ENCODE data around the gene MRC2. TPM values are rescaled to one million over a fixed set of nuclear protein-coding genes. Genes with fewer than 3 reads are reported as not detected.

The MRC2 gene
- polyA plus RNA-seq, 3 donors = 0.04 TPM; not detected in 2

DNA sequence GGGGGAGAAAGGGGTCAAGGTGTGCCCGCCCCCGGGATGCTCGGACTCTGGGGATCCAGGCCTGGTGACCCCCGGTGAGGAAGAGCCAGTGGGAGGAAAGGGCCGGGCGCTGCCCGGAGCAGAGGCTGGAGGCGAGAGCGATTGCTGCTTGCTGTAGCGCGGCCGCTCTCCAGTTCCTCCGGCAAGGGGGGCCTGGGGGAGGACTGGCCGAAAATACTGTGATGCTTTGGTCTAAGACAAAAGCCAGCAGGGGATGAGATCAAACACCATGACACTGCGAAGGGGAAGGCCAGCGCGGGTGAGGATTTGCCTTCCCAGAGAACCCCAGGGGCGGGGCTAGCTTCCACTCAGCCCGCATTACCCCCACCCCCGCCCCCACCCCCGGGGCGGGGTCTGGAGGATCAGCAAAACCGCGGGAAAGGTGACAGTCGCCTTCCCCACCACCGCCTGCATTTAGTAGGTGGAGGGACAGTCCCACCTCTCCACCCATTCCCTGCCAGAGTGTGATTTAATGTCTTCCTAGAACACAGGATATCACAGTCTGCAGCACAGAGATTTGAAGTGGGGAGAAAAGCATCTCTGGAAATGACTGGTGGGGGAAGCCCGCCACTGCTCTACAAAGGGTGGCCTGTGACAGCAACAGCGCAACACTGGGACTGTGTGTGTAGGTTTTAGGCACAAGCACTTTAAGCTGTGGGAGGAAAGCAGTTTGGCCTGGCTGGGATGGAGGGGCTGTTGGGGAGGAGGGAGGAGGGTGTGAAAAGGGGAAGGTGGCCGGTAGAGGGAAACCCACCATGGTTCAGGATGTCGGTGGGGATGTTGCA lies 25.7 kb downstream of the MRC2 start:
- H3K36me3 ChIP-seq (replicated peaks in 1 of 2; ENCODE audit: control insufficient read depth in 1 of 2, insufficient read depth in 2 of 2, low read length in 2 of 2) = no peaks in the 10 kb centered on the region
- Mint-ChIP-seq H3K9me3 (peaks cover 0 to 4% (median 0%) of the 10 kb centered on the region in 7 donors), H3K4me1 (peaks cover 28% of the 10 kb centered on the region), H3K27ac (peak overlapping the region in 5 of 7 donors; percentile 50 to 79 (median 57)), H3K36me3 (no peaks in the 10 kb centered on the region), H3K4me3 (peak overlapping the region; percentile 82 to 94), H3K27me3 (ENCODE audit: low read depth in 3 of 3) (peaks cover 26 to 39% (median 29%) of the 10 kb centered on the region in 3 donors)
- TF ChIP-seq, protein P1, sequence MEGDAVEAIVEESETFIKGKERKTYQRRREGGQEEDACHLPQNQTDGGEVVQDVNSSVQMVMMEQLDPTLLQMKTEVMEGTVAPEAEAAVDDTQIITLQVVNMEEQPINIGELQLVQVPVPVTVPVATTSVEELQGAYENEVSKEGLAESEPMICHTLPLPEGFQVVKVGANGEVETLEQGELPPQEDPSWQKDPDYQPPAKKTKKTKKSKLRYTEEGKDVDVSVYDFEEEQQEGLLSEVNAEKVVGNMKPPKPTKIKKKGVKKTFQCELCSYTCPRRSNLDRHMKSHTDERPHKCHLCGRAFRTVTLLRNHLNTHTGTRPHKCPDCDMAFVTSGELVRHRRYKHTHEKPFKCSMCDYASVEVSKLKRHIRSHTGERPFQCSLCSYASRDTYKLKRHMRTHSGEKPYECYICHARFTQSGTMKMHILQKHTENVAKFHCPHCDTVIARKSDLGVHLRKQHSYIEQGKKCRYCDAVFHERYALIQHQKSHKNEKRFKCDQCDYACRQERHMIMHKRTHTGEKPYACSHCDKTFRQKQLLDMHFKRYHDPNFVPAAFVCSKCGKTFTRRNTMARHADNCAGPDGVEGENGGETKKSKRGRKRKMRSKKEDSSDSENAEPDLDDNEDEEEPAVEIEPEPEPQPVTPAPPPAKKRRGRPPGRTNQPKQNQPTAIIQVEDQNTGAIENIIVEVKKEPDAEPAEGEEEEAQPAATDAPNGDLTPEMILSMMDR (IDR thresholded peaks at IDR 0.05) = no peak
- peak overlapping the region; percentile 94 for H3K4me2 ChIP-seq (replicated peaks; ENCODE audit: extremely low read depth, low read length, poor library complexity, severe bottlenecking)
- H3K4me1 ChIP-seq (ENCODE audit: control insufficient read depth in 1 of 2, insufficient read depth in 2 of 2, low read length in 2 of 2) = peaks cover 26% of the 10 kb centered on the region in 2 donors
- H2AFZ ChIP-seq (ENCODE audit: insufficient read depth, low read depth, low read length, poor library complexity, severe bottlenecking) = peak overlapping the region; percentile 81
- peak overlapping the region; percentile 70 for H3K9ac ChIP-seq (ENCODE audit: insufficient read depth, low read length, poor library complexity, severe bottlenecking)
- no peak overlapping the region for H3K27ac ChIP-seq (ENCODE audit: low read depth in 1 of 2, low read length in 2 of 2)
- H3K4me3 ChIP-seq (replicated peaks in 1 of 3; ENCODE audit: low read depth in 2 of 3, low read length in 3 of 3) = peak overlapping the region; percentile 49 to 78 (median 50)
- peaks cover 0 to 17% of the 10 kb centered on the region in 2 donors for H3K27me3 ChIP-seq (ENCODE audit: control insufficient read depth in 2 of 2, insufficient read depth in 2 of 2, low read length in 2 of 2)
- H3K79me2 ChIP-seq (ENCODE audit: insufficient read depth, low read length) = no peaks in the 10 kb centered on the region
- DNase-seq = peak; percentile 17 to 30 (median 28)
- intact Hi-C loops (cut with micrococcal nuclease) = no loop called here
- no peaks in the 10 kb centered on the region for H4K20me1 ChIP-seq (ENCODE audit: insufficient read depth, low read length)
- H3K9me3 ChIP-seq (replicated peaks in 1 of 2; ENCODE audit: control insufficient read depth in 1 of 2, insufficient read depth in 1 of 2, low read length in 2 of 2) = no peaks in the 10 kb centered on the region
- under 1% methylated on average over 17 of the region's 30 CpGs for WGBS (ENCODE audit: insufficient coverage)

DNA sequence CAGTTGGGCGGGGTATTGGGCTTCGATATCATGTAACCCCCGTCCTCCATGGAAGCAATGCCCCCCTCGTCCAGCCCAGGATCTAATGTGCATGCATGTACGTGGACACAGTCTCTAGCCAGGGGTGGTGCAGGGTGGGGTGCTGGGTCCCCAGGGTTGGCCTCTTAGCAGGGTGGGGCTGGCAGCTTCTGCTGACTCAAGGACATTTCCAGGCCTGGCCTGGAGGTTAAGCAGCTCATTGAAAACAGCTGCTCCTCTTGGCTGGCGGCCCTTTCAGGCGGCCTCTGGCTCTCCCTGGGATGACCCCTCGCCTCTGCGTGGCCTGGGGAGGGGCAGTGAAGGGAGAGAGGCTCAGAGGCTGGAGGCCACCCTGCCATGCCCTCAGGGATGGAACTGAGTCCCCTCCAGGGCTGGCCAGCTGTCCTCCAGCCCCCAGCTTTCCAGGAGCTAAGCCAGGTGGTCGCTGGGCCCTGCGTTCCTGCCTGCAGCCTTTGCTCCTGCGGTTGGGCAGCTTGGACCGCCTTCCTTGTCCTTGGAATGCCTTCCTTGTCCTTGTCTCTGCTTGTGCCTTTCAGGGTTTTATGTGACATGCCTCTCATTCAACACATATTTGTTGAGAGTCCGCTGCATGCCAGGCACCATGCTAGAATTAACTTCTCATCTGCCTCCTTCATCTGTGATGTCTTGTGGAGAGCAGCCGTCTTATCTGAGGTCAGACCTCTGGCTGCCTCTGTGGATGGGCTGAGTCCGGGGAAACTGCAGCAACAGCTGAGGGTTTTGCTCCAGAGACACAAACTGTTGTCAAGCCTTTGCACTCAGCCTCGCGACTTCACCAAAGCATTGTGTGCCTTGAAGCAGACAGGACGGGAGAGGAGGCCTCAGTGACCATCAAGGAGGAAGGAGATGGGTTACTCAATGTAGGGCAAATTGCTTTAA lies 26.6 kb downstream of the MRC2 start:
- Histone ChIP-seq H3K9me3 (replicated peaks in 1 of 2; ENCODE audit: control insufficient read depth in 1 of 2, insufficient read depth in 1 of 2, low read length in 2 of 2) (no peaks in the 10 kb centered on the region), H3K36me3 (replicated peaks in 1 of 2; ENCODE audit: control insufficient read depth in 1 of 2, insufficient read depth in 2 of 2, low read length in 2 of 2) (no peaks in the 10 kb centered on the region), H3K27me3 (ENCODE audit: control insufficient read depth in 2 of 2, insufficient read depth in 2 of 2, low read length in 2 of 2) (peaks cover 0 to 17% of the 10 kb centered on the region in 2 donors), H3K4me2 (replicated peaks; ENCODE audit: extremely low read depth, low read length, poor library complexity, severe bottlenecking) (peak overlapping the region; percentile 94), H3K4me3 (replicated peaks in 1 of 3; ENCODE audit: low read depth in 2 of 3, low read length in 3 of 3) (peak overlapping the region in 1 of 3 experiments; percentile 78), H2AFZ (ENCODE audit: insufficient read depth, low read depth, low read length, poor library complexity, severe bottlenecking) (no peak overlapping the region), H3K9ac (ENCODE audit: insufficient read depth, low read length, poor library complexity, severe bottlenecking) (no peak overlapping the region), H3K79me2 (ENCODE audit: insufficient read depth, low read length) (no peaks in the 10 kb centered on the region), H3K4me1 (ENCODE audit: control insufficient read depth in 1 of 2, insufficient read depth in 2 of 2, low read length in 2 of 2) (peaks cover 26% of the 10 kb centered on the region in 2 donors), H4K20me1 (ENCODE audit: insufficient read depth, low read length) (no peaks in the 10 kb centered on the region), H3K27ac (ENCODE audit: low read depth in 1 of 2, low read length in 2 of 2) (no peak overlapping the region)
- Mint-ChIP-seq H3K36me3 (no peaks in the 10 kb centered on the region), H3K27me3 (ENCODE audit: low read depth in 3 of 3) (peaks cover 25 to 41% (median 29%) of the 10 kb centered on the region in 3 donors), H3K4me1 (peaks cover 28% of the 10 kb centered on the region), H3K9me3 (peaks cover 0 to 4% (median 0%) of the 10 kb centered on the region in 7 donors), H3K4me3 (peak overlapping the region in 1 of 2 donors; percentile 94), H3K27ac (peak overlapping the region in 1 of 7 donors; percentile 64)
- TF ChIP-seq, protein P1 (IDR thresholded peaks at IDR 0.05) = no peak
- no peak for DNase-seq
- intact Hi-C loops (cut with micrococcal nuclease) = no loop called here
- WGBS (ENCODE audit: insufficient coverage) = 38% methylated on average over 17 of the region's 19 CpGs
